Measurements from ENCODE around the gene CDH3. TPM values are rescaled to one million over a fixed set of nuclear protein-coding genes. Genes with fewer than 3 reads are reported as not detected.

The CDH3 gene
- total RNA-seq, 1 experiment from 2014 or later = not detected

DNA sequence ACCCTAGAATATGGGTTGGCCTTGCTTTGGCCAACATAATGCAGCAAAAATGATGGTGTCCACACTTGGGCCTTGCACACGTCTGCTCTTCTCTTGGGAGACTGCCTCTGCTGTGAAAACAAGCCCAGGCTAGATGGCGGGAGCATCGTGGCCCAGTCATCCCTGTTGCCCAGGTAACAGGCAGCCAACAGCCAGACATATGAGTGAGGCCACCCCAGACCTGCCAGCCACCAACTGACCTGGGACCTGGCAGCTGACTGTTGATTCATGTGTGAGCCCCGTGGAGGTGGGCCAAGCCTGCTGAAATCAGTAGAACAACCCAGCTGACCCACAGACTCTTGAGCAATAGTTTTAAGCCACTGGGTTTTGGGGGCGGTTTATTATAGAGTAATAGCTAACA lies 39.4 kb upstream of the CDH3 start:
- POLR2A ChIA-PET (ENCODE audit: low non-redundant PET) = no interaction called here
- no peak for DNase-seq (ENCODE audit: low spot score)

DNA sequence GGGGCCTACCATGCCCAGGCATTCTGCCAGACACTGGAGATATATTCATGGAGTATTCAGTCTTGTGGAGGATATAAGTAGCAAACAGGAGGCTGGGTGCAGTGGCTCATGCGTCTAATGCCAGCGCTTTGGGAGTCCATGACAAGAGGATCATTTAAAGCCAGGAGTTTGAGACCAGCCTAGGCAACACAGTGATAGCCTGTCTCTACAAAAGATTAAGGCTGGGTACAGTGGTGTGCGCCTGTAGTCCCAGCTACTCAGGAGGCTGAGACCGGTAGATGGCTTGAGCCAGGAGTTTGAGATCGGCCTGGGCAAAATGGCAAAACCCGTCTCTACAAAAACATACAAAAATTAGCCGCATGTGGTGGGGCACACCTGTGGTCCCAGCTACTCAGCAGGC lies 37.7 kb upstream of the CDH3 start:
- POLR2A ChIA-PET (ENCODE audit: low non-redundant PET) = no interaction called here
- Histone ChIP-seq H3K4me3 (ENCODE audit: low read depth, low read length, poor library complexity, severe bottlenecking) (no peak overlapping the region), H3K36me3 (ENCODE audit: insufficient read depth, low read length, poor library complexity, severe bottlenecking) (no peaks in the 10 kb centered on the region), H3K27me3 (replicated peaks; ENCODE audit: insufficient read depth, low read depth, low read length, poor library complexity) (no peaks in the 10 kb centered on the region), H3K4me1 (ENCODE audit: insufficient read depth, low read length, poor library complexity, severe bottlenecking) (no peaks in the 10 kb centered on the region), H3K9me3 (ENCODE audit: low read depth, low read length, poor library complexity, severe bottlenecking) (no peaks in the 10 kb centered on the region), H3K27ac (ENCODE audit: low read depth, low read length, poor library complexity, severe bottlenecking) (no peak overlapping the region)
- TF ChIP-seq EZH2 (IDR thresholded peaks at IDR 0.05; ENCODE audit: borderline replicate concordance, low read depth, low read length, poor library complexity, severe bottlenecking) = no peak
- TF ChIP-seq, protein P1, sequence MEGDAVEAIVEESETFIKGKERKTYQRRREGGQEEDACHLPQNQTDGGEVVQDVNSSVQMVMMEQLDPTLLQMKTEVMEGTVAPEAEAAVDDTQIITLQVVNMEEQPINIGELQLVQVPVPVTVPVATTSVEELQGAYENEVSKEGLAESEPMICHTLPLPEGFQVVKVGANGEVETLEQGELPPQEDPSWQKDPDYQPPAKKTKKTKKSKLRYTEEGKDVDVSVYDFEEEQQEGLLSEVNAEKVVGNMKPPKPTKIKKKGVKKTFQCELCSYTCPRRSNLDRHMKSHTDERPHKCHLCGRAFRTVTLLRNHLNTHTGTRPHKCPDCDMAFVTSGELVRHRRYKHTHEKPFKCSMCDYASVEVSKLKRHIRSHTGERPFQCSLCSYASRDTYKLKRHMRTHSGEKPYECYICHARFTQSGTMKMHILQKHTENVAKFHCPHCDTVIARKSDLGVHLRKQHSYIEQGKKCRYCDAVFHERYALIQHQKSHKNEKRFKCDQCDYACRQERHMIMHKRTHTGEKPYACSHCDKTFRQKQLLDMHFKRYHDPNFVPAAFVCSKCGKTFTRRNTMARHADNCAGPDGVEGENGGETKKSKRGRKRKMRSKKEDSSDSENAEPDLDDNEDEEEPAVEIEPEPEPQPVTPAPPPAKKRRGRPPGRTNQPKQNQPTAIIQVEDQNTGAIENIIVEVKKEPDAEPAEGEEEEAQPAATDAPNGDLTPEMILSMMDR (conservative IDR thresholded peaks at IDR 0.05; ENCODE audit: low read depth, low read length) = no peak
- CTCF ChIA-PET = no interaction called here
- BruUV-seq (replicated peaks) = no TSS peak
- no peak for DNase-seq (ENCODE audit: low spot score)
- intact Hi-C loops (cut with micrococcal nuclease; ENCODE audit: unreplicated experiment) = no loop called here

More for the DNA sequence above, 39.4 kb upstream of the CDH3 start:
- no TSS peak for BruUV-seq (replicated peaks)
- no peaks in the 10 kb centered on the region for H3K27me3 ChIP-seq (replicated peaks; ENCODE audit: insufficient read depth, low read depth, low read length, poor library complexity)
- H3K36me3 ChIP-seq (ENCODE audit: insufficient read depth, low read length, poor library complexity, severe bottlenecking) = no peaks in the 10 kb centered on the region
- H3K4me1 ChIP-seq (ENCODE audit: insufficient read depth, low read length, poor library complexity, severe bottlenecking) = no peaks in the 10 kb centered on the region
- H3K9me3 ChIP-seq (ENCODE audit: low read depth, low read length, poor library complexity, severe bottlenecking) = no peaks in the 10 kb centered on the region
- TF ChIP-seq, protein P1 (conservative IDR thresholded peaks at IDR 0.05; ENCODE audit: low read depth, low read length) = no peak
- no peak overlapping the region for H3K27ac ChIP-seq (ENCODE audit: low read depth, low read length, poor library complexity, severe bottlenecking)
- intact Hi-C loops (cut with micrococcal nuclease; ENCODE audit: unreplicated experiment) = no loop called here
- CTCF ChIA-PET = no interaction called here
- no peak overlapping the region for H3K4me3 ChIP-seq (ENCODE audit: low read depth, low read length, poor library complexity, severe bottlenecking)

DNA sequence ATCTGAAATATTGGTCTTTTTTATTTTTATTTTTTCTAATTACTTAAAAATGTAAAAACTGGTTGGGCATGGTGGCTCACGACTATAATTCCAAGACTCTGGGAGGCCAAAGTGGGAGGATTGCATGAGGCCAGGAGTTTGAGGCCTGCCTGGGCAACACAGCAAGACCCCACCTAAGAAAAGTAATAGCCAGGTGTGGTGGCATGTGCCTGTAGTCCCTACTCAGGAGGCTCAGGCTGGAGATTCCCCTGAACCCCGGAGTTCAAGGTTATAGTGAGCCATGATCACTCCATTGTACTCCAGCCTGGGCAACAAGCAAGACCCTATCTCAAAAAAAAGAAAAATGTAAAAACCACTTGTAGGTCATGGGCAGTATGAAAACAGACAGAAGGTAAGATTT lies 36.8 kb upstream of the CDH3 start:
- no peaks in the 10 kb centered on the region for H3K4me1 ChIP-seq (ENCODE audit: insufficient read depth, low read length, poor library complexity, severe bottlenecking)
- BruUV-seq (replicated peaks) = no TSS peak
- POLR2A ChIA-PET (ENCODE audit: low non-redundant PET) = no interaction called here
- H3K27ac ChIP-seq (ENCODE audit: low read depth, low read length, poor library complexity, severe bottlenecking) = no peak overlapping the region
- no peaks in the 10 kb centered on the region for H3K36me3 ChIP-seq (ENCODE audit: insufficient read depth, low read length, poor library complexity, severe bottlenecking)
- no peak for DNase-seq (ENCODE audit: low spot score)
- no peak for TF ChIP-seq EZH2 (IDR thresholded peaks at IDR 0.05; ENCODE audit: borderline replicate concordance, low read depth, low read length, poor library complexity, severe bottlenecking)
- TF ChIP-seq, protein P1 (conservative IDR thresholded peaks at IDR 0.05; ENCODE audit: low read depth, low read length) = no peak
- intact Hi-C loops (cut with micrococcal nuclease; ENCODE audit: unreplicated experiment) = no loop called here
- no peaks in the 10 kb centered on the region for H3K9me3 ChIP-seq (ENCODE audit: low read depth, low read length, poor library complexity, severe bottlenecking)
- H3K4me3 ChIP-seq (ENCODE audit: low read depth, low read length, poor library complexity, severe bottlenecking) = no peak overlapping the region
- no peaks in the 10 kb centered on the region for H3K27me3 ChIP-seq (replicated peaks; ENCODE audit: insufficient read depth, low read depth, low read length, poor library complexity)
- CTCF ChIA-PET = no interaction called here
